GM23338 (cell line): ENCODE measurements around the gene EFHD2.

Source experiments
- CREB1 ChIP-seq: fragments of 250-450 bp; sonication (Bioruptor Pico); IDR thresholded peaks from 2 replicates; pipeline ENCODE4 v1.5.0; 2020; ENCODE audit warnings: low read depth, mild to moderate bottlenecking, moderate library complexity
- CTCF ChIP-seq, 2 experiments: fragments of 200-600 bp in 1 of 2; sonication (generic) in 1 of 2; conservative IDR thresholded peaks; 2 replicates each; pipeline versions ENCODE4 v1.5.1 to v1.6.1; 2016 to 2017; ENCODE audit warnings: antibody characterized with exemption in 2 of 2, low read depth in 2 of 2, mild to moderate bottlenecking in 2 of 2, moderate library complexity in 1 of 2
- EZH2 ChIP-seq: fragments of 200-600 bp; sonication (generic); IDR thresholded peaks from one replicate; pipeline ENCODE4 v1.8.0; 2017; ENCODE audit warnings: antibody characterized with exemption, mild to moderate bottlenecking, low read depth; ENCODE audit not compliant: unreplicated experiment
- EZH2phosphoT487 ChIP-seq: fragments of 200-600 bp; sonication (generic); IDR thresholded peaks from one replicate; pipeline ENCODE4 v1.8.1; 2018; ENCODE audit warnings: antibody characterized with exemption; ENCODE audit not compliant: unreplicated experiment
- JUNB ChIP-seq: IDR thresholded peaks from one replicate; pipeline ENCODE4 v1.6.1; 2016; ENCODE audit warnings: antibody characterized with exemption; ENCODE audit not compliant: unreplicated experiment
- NANOG ChIP-seq: IDR thresholded peaks from 2 replicates; pipeline ENCODE4 v1.6.1; 2016; ENCODE audit warnings: antibody characterized with exemption, borderline replicate concordance
- POLR2AphosphoS5 ChIP-seq: IDR thresholded peaks from 2 replicates; pipeline ENCODE4 v1.6.1; 2016; ENCODE audit warnings: antibody characterized with exemption, low read depth
- STAT1 ChIP-seq: IDR thresholded peaks from one replicate; pipeline ENCODE4 v1.6.1; 2016; ENCODE audit warnings: antibody characterized with exemption; ENCODE audit not compliant: unreplicated experiment
- ZNF114 ChIP-seq: fragments of 250-450 bp; sonication (Bioruptor Pico); IDR thresholded peaks from 2 replicates; pipeline ENCODE4 v1.5.0; 2020; ENCODE audit warnings: mild to moderate bottlenecking, moderate library complexity
- ZNF331 ChIP-seq: fragments of 250-450 bp; sonication (Bioruptor Pico); IDR thresholded peaks from 2 replicates; pipeline ENCODE4 v1.5.0; 2020; ENCODE audit warnings: low read depth, mild to moderate bottlenecking, moderate library complexity
- TF ChIP-seq, protein P1 (sequence below): IDR thresholded peaks from one replicate; pipeline ENCODE4 v1.6.1; 2018; ENCODE audit warnings: antibody characterized with exemption; ENCODE audit not compliant: unreplicated experiment
- TF ChIP-seq, protein P2 (sequence below): IDR thresholded peaks from 2 replicates; pipeline ENCODE4 v1.6.1; 2016; ENCODE audit warnings: antibody characterized with exemption

DNA sequence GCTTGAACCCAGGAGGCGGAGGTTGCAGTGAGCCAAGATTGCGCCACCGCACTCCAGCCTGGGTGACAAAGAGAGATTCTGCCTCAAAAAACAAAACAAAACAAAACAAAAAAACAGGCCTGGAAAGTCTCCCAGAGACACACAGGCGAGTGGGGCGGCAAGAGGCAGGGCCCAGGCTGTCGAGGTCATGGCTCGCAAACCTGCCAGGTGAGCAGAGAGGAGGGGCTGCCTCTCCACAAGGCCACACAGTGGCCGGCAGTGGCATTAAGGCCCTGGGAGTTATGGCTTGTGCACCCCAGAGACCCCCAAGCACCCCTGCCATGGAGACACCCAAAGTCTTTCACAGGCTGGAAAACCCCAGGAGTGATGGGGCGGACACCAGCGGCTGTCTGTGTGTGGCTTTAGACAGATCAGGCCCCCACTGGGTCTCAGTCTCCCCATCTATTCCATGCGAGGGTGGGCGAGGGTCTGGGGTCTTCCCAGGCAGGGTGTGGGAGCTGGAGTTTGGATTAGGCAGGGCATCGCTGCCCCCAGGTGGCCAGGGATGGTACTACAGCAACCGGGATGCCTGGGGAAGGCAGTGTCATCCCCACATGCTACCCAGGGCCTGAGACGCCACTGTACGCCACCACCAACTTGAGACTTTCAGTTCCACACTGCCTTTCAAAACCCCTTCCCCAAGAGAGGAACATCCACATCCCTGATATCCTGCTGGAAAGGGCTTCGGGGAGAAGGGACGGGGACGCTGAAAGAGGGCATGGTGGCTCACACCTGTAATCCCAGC lies 21.3 kb downstream of the EFHD2 start:
- TF ChIP-seq CTCF (conservative IDR thresholded peaks at IDR 0.05; ENCODE audit: low read depth in 2 of 2), result peak; percentile 81 to 96
- TF ChIP-seq EZH2, result no peak
- TF ChIP-seq, protein P1, sequence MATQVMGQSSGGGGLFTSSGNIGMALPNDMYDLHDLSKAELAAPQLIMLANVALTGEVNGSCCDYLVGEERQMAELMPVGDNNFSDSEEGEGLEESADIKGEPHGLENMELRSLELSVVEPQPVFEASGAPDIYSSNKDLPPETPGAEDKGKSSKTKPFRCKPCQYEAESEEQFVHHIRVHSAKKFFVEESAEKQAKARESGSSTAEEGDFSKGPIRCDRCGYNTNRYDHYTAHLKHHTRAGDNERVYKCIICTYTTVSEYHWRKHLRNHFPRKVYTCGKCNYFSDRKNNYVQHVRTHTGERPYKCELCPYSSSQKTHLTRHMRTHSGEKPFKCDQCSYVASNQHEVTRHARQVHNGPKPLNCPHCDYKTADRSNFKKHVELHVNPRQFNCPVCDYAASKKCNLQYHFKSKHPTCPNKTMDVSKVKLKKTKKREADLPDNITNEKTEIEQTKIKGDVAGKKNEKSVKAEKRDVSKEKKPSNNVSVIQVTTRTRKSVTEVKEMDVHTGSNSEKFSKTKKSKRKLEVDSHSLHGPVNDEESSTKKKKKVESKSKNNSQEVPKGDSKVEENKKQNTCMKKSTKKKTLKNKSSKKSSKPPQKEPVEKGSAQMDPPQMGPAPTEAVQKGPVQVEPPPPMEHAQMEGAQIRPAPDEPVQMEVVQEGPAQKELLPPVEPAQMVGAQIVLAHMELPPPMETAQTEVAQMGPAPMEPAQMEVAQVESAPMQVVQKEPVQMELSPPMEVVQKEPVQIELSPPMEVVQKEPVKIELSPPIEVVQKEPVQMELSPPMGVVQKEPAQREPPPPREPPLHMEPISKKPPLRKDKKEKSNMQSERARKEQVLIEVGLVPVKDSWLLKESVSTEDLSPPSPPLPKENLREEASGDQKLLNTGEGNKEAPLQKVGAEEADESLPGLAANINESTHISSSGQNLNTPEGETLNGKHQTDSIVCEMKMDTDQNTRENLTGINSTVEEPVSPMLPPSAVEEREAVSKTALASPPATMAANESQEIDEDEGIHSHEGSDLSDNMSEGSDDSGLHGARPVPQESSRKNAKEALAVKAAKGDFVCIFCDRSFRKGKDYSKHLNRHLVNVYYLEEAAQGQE, result no peak
- no peak for TF ChIP-seq EZH2phosphoT487
- TF ChIP-seq POLR2AphosphoS5, result no peak
- TF ChIP-seq STAT1, result no peak
- TF ChIP-seq, protein P2, sequence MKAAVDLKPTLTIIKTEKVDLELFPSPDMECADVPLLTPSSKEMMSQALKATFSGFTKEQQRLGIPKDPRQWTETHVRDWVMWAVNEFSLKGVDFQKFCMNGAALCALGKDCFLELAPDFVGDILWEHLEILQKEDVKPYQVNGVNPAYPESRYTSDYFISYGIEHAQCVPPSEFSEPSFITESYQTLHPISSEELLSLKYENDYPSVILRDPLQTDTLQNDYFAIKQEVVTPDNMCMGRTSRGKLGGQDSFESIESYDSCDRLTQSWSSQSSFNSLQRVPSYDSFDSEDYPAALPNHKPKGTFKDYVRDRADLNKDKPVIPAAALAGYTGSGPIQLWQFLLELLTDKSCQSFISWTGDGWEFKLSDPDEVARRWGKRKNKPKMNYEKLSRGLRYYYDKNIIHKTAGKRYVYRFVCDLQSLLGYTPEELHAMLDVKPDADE, result no peak
- no peak for TF ChIP-seq JUNB
- TF ChIP-seq CREB1 (CRISPR knock-in tag), result no peak
- no peak for TF ChIP-seq NANOG
- no peak for TF ChIP-seq ZNF331 (CRISPR knock-in tag)
- TF ChIP-seq ZNF114 (CRISPR knock-in tag), result no peak
